Renal cortex interstitium (tissue), 11 donors: ENCODE results near the gene REXO1. TPM values are rescaled to one million over a fixed set of nuclear protein-coding genes. Genes with fewer than 3 reads are reported as not detected.

Source experiments
- DNase-seq, 11 donors: peaks; one replicate each; pipeline ENCODE4 v3.0.0-alpha.2; 2013; ENCODE audit warnings: low read depth in 9 of 11, low spot score in 4 of 11; ENCODE audit errors: extremely low read depth in 1 of 11
- polyA plus RNA-seq, 3 donors: library from polyadenylated mRNA; unstranded; fragments of 120-200 nt; gene quantifications; one replicate each; pipeline ENCODE4 v1.2.1, GENCODE V29; 2013; ENCODE audit not compliant: insufficient read length in 3 of 3

The REXO1 gene
- polyA plus RNA-seq, 3 donors, result 23.3 to 32.7 (median 32.6) TPM

DNA sequence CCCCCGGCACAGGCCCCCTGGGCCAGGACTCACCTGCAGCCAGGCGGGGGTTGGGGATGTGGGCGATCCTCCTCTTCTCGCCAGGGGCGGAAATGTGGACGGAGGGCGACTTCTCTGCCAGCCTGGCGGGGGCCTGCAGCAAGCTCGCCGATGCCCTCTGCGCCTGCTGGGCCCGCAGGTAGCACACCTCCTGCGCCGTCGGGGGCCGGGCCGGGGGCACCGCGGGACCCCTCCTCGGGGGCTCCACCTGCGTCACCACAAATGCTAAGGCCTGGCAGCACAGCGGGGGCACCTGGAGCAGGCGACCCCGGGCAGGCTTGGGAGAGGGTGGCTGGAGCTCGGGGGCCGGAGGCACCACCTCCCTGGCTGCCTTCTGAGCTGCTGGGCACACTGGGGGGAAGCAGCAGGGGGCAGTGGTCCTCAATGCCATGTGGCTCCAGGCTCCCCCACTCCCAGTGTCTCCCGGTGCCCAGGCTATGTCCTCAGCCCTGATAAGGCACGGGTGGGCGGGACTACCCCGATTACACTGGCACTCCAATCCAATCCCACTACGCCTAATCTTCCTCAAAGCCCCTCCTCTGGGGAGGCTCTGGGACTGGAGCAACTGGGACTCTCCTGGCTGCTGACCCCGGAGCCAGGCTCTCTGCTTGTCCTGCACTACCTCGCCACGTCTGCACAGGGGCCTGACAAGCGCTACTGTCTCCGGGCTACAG lies 24.6 kb downstream of the REXO1 start:
- DNase-seq, result no peak

DNA sequence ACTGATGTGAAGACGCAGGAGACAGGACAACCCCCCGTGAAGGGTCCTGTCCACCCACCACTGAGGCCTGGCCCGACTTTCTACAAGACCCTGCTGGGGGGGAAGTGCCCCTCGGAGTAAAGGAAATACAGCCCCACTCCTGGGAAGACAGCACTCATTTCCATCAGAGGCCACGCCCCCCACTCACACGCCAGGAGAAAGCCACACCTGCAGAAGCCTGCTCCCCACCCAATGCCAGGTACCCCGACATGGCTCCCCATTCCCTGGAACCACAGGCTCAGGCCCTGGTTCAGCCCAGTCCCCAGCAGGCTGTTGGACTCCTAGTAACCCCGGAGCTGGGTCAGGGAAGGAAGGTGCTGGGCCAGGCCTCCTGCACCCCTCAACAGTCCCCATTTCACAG lies 25.3 kb downstream of the REXO1 start:
- DNase-seq, result no peak

DNA sequence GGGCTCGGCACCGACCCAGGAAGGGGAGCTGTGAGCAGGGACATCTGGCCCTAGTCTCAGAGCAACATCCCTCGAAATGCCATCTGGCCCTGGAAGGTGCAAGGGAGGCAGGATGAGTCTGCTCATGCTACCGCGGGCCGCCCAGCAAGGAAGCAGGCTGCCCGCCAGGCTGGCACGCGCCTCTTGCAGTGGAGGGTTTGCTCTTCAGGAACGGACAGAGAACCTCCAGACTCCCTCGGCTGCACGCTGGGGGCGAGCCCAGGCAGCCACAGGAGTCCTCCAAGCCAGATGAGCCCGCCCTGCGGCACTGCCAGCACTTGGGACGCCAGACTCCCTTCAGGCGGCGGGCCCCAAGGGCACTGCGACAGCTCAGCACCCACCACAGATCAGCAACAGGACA lies 26.1 kb downstream of the REXO1 start:
- no peak for DNase-seq

DNA sequence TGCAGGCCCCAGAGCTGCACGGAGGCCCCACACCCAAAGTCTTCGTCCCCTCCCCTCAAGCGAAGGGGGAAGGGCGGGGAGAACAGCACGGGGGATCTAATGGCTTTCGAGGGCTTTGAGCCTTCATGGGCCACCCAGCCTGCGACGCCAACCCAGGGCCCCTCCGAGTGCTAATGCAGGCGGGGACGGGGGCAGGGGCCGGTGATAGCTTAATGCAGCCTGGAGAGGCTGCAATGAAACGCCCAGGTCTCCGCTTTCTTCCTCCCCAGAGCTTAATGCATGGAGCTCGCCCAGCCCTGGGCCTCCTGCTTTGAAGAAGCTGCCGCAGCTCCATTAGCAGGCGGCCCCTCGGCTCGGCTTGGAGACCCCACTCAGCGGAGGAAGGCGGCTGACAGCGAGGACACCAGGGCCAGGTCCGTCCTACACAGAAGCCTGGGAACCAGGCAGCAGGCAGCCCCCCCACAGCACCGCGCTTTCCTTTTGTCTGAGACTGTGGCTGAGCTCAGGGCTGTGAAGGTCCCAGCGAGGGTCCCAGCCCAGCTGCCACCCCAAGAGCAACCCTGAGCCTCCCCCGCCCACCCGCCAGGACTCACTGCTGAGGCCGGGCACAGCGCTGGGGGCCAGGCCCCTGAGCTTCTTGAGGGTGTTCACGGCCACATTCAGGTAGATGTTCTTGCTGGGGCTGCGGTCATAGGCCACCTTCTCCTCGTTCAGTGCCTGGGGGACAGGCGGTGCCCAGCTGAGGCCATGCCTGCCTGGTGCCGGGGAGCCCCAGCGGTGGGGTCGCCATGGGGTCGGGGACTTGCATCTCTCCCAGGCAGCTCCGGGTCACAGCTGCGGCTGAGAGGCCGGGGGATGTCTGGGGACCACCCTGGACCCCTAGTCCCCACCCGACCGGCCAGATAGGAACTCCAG lies 28.7 kb downstream of the REXO1 start:
- no peak for DNase-seq

DNA sequence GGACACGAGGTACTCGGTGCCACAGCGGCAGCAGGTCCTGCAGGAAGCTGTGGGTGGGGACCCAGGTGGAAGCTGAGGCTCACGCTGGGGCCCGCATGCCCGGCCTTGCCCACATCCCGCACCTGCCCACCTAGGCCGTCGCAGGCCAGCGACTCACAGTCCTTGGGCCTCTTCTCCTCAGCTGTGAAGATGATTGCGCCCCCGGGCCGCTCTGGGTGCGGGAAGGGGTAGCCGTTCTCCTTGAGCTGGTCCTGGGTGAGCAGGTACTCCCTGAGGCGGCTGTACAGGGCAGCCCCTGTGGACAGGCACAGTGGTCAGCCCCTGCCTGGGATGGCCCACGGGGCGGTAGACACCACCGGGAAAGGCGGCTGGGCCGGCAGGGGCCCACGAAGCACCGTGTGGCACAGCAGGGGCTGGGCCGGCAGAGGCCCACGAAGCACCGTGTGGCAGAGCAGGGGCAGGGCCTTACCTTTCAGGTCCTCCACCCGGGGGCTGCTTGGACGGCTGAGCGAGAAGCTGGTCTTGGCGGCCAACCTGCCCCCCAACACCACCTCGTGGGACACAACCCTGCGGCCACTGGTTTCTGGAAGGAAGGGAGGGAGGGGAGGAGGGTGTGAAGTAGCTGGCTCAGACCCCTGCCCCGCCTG lies 29.6 kb downstream of the REXO1 start:
- no peak for DNase-seq

DNA sequence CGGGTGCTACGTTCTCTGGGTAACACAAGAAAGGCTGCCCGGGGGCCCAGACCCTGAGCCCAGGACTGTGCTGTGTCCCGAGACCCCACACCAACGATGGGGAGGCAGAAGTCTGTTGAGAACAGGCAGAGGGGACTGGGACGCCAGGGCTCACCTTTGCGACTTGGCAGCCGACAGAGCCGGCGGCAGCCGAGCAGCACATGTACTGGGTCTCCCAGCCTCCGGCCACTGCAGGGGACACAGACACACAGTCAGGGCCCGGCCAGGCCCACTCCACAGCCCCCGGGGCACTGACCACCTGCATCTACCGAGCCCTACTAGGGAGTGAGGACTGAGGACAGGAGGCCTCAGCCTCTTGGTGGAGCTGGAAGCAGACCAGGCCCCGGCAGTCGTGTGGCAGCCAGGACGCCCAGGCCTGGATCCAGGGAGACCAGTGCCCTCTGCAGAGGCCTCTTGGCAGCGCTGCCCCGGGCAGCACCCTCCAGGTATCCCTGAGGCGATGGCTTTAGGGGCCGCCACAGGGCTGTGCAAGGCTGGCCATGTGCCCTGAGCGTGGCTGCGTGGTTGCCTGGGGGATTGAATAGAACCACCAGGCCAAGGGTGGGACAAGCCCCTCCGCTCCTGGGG lies 30.6 kb downstream of the REXO1 start:
- no peak for DNase-seq

DNA sequence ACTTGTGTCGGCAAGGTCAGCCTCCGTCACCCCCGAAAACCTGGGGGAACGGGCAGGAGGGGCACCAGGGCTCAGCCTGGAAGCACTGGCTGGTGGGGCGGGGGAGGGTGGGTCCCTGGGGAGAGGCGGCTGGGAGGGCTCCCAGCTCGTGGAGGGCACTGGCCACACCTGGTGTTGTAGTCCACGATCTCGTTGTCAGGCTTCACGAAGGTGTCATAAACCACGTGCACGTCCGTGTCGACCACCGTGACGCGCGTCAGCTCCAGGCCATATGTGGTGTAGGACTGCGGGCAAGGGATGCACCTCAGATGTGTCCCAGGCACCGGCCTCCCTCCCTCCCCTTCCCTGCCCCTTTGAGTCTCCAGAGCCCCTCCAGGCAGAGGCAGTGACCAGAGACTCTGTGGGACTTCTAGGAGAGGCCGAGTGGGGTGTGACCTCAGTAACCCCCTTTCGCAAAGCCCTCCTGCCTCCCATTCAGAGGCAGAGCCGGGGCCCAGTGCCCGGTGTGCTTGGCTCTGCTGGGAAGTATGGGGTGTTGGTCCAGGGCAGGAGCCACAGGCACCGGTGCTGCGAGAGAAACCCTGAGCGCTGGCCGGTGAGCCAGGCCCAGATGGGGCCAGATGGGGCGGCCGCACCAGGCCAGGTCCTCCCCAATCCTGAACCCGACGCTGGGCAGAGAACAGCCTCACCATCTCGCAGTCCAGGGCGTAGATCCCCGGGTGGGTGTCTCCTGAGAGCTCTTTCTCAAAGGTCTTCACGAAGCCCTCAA lies 31.6 kb downstream of the REXO1 start:
- DNase-seq, result no peak

DNA sequence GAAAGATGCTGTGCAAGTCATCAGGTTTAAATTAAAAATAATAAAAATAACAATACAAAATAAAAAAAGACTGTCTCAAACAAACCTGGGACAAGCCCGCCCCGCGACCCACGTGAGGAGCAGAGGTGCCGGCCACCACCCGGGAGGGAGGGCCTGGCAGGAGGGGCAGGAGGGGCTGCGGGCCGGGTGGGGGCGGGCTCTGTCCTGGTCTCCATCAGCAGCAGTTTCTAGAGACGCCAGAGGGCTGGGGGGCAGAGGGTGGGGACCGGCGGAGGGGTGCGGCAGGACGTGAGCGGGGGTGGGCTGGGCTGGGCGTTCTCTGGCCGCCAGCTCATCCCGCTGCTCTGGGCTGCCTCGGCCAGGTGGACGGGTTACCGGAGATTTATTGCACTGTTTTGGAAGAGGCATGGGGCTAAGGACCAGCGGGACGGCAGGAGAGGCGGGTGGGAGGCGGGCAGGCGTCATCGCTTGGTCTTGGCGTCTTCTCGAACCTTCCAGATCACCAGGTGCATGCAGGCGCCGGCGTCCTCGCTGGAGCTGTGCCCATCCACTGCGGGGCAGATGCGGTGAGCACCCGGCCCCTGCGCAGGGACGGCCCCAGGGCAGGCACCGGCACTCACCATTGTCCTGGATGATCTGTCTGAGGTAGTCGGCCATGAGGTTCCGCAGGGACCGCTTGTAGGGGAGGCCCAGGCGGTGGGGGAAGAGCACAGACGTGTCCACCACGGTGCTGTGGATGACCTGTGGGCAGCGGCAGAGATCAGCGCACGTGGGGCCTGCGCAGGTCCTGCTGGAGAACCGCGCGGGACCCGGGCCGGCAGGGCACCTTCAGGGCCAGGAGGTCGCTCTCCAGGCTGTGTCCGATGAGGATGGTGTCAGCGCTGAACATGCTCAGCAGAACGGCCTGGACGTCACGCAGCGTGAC lies 32.4 kb downstream of the REXO1 start:
- no peak for DNase-seq

DNA sequence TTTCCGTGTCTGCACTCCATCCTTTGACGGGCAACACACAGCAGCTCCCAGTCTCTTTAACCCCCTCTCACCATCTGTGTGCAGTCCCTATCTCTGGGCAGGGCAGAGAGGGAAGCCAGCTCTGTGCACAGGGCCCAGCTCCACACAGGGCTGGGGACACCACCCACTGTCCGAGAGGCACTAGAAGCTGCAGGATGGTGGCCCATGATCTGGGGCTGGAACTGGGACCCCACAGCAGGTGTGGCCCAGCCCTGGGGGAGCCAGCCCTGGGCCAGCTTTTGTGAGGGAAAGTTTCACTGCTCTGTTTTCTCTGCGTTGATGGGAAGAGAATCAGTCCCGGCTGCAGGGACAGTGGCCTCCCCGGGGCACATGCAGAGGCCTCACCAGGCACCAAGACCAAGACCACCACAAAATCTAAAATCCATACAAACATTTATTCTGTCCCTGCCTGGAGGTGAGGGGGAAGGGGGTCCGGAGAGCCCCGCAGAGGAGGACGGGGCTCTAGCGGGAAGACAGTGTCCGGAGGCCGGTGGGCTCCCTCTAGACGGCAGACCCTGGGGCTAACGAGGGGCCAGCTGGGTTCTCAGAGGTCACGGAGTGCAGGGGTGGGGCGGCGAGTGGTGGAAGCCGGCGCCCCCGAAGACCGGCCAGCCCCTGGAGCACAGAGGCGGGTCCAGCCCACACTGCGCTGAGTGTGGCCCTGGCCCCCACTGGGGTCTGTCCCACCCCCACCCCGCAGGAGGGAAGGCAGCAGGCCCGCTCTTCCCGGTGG lies 33.3 kb downstream of the REXO1 start:
- DNase-seq, result no peak

DNA sequence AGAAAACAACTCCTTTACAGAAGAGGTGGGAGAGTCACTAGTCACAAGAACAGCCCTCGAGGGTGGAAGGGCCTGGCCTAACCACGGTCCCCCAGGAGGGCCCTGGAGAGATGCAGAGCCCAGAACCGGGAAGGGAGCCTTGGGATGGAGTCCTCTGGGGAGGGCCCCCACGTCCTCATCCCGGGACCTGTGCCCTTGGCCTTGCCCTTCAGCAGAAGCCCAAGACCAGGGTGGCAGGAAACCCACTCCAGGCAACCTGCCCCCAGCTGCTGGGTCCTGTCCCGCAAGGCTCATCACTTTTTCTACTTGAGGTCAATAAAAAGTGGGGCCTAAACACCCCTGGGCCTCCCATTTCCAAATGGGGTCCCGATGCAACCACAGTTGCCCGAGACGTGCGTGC lies 33.9 kb downstream of the REXO1 start:
- DNase-seq, result no peak

DNA sequence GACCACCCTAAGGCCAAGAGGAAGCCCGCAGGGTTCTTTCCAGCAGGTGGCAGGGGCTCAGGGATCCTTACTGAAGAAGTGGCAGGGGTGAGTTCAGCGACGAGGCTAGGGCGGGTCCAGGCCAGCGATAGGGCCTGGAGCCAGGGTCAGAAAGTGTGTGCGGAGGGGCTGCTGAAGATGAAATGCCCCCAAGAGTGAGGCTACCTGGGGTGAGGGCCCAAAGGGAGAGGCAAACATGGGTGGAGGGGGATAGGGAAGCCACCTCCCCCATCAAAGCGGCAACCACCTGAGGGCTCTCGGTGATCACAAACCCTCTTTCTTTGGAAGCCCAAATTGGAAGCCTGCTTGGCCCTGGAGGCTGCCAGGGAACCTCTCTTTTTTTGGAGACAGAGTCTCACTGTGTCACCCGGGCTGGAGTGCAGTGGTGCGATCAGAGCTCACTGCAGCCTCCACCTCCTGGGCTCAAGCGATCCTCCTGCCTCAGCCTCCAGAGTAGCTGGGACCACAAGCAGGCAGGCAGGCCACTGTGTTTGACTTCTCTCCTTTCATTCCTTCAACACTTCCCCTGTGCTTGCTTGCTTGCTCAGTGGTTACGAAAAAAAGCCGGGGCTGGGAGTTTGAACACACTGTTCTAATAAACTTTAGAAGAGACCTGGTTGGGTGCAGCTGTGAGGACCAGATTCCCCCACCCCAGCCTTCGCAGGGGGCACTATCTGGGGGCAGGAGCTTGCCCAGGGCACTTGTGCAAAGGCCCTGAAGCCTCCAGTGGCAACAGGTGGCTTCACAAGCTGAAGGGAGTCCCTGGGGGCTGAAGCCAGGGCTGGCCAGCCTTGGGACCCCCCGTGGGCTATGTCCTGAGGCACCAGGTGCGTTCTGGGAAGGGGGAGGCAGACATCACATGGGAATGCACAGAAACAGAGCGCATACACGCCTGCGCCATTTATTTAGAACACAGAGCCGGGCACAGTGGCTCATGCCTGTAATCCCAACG lies 34.8 kb downstream of the REXO1 start:
- DNase-seq, result no peak

DNA sequence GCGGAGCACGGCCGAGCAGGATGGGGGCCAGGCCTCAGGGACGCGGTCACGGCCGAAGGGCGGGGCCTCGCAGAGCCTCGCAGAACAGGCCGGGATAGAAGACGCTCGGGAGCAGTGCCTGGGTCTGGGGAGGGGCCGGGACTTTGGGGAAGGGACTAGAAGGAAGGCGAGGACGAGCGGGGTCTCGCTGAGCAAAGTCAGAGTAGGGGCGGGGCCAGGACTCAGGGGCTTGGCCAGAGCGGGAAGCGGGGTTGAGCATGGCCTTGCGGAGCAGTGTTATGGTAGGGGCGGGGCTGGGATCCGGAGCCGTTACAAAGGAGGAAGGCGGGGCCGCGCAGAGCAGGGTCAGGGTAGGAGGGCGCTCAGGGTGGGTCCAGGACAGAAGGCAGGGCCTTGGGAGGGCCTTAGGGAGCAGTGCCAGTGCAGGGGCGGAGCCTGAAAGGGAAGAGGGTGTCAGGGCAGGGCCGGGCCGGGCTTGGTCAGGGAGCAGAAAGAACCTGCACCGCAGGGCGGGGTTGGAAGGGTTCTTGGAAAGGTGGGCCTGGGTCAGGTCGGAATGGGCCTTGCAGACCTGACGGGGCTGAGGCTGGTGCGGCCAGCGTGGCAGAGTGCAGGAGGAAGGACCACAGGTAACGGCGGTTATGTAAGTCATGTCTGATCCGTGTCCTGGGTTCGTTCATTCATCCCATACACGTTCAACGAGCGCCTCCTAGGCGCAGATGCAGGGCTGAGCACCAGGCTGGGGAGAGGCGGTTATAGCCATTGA lies 35.7 kb downstream of the REXO1 start:
- peak in 10 of 11 donors; percentile 35 to 79 (median 70) for DNase-seq

DNA sequence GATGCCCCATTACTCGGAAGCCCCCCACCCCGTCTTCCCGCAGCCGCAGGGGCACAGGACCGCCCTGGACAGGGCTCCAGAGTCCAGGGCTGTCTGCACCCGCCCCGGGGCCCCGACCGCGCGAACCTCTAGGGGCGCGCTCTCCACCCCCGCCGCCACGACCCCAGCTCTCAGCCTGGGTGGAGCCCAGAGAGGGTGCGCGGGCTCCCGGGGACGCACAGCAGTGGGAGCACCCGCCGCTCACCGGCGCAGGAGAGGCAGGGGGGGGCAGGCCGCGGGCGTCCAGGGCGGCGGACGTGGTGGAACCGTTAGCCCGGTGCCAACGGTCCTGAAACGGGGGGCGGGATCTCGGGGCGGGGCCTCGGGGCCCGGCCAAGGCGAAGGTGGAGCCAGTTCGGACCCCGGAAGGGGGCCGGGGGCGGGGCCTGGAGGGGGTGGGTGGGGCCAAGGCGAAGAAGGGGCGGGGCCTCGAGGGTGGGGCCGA lies 36.3 kb downstream of the REXO1 start, which contains the start of gene ATP8B3:
ATP8B3 (minus strand) TSS at position 335 of the 484 bp plus-strand sequence. CDS start 540 bp downstream, outside the sequence.
- DNase-seq, result no peak

DNA sequence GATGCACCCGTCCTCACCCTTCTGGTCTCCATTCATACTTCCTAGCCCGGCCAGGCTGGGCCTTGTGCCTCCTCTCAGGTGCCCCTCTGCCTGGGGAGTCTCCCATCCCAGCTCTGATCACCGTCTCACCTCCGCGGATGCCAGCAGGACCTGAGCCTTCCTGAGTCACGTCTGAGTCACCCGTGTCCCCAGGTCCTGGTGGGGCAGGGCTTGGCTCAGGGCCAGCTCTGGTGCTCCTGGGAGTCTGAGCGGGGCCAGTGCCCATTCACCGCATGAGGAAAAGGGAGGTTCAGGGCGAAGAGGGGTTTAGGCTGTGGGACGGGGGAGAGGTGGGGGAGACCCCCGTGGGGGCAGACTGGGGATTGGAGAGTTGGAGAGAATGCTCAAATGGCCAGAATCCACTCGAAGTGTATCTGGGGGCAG lies 36.8 kb downstream of the REXO1 start:
- no peak for DNase-seq
